GM18520 (cell line): ENCODE results near the gene NDUFS4.
"Not testable (repeated sequence)": the region's sequence is repeated elsewhere in the genome, so short reads cannot be mapped to it uniquely, and the experiment has no call there.

ENCODE experiments used
- ATAC-seq: cut with Tn5 transposase; IDR thresholded peaks from one replicate; pipeline ENCODE4 v1.9.1; 2021; ENCODE audit not compliant: unreplicated experiment

Gene NDUFS4

GRCh38 chr5:53575101-53575500, 14.7 kb downstream of the NDUFS4 start:
- ATAC-seq: no peak

- no peak for ATAC-seq
Observed at GRCh38 chr5:53575831-53576230, 15.4 kb downstream of the NDUFS4 start.

- no peak for ATAC-seq
Observed at GRCh38 chr5:53576674-53577073, 16.2 kb downstream of the NDUFS4 start.

GRCh38 chr5:53578854-53579253, 18.4 kb downstream of the NDUFS4 start:
- ATAC-seq: no peak

GRCh38 chr5:53580547-53580946, 20.1 kb downstream of the NDUFS4 start:
- ATAC-seq: no peak

- ATAC-seq: no peak
Observed at GRCh38 chr5:53582225-53582624, 21.8 kb downstream of the NDUFS4 start.

- ATAC-seq: no peak
Observed at GRCh38 chr5:53590759-53591158, 30.3 kb downstream of the NDUFS4 start.

GRCh38 chr5:53594419-53594818, 34.0 kb downstream of the NDUFS4 start:
- no peak for ATAC-seq

- no peak for ATAC-seq
Observed at GRCh38 chr5:53597894-53598293, 37.5 kb downstream of the NDUFS4 start.

GRCh38 chr5:53601570-53601969, 41.1 kb downstream of the NDUFS4 start:
- ATAC-seq: no peak

GRCh38 chr5:53603009-53603687, 42.7 kb downstream of the NDUFS4 start:
- ATAC-seq: no peak

GRCh38 chr5:53604309-53604708, 43.9 kb downstream of the NDUFS4 start:
- ATAC-seq: no peak

- no peak for ATAC-seq
Observed at GRCh38 chr5:53607886-53608285, 47.4 kb downstream of the NDUFS4 start.

- ATAC-seq: not testable (repeated sequence)
Observed at GRCh38 chr5:53608897-53609296, 48.5 kb downstream of the NDUFS4 start.

GRCh38 chr5:53613061-53613460, 52.6 kb downstream of the NDUFS4 start:
- no peak for ATAC-seq

GRCh38 chr5:53613536-53613935, 53.1 kb downstream of the NDUFS4 start:
- no peak for ATAC-seq

GRCh38 chr5:53614376-53614885, 54.0 kb downstream of the NDUFS4 start:
- no peak for ATAC-seq

GRCh38 chr5:53616939-53617549, 56.6 kb downstream of the NDUFS4 start:
- ATAC-seq: no peak

GRCh38 chr5:53631251-53631650, 70.8 kb downstream of the NDUFS4 start:
- no peak for ATAC-seq

- ATAC-seq: no peak
Observed at GRCh38 chr5:53642061-53642460, 81.6 kb downstream of the NDUFS4 start.

- ATAC-seq: no peak
Observed at GRCh38 chr5:53643445-53643844, 83.0 kb downstream of the NDUFS4 start.

GRCh38 chr5:53645078-53645477, 84.6 kb downstream of the NDUFS4 start:
- no peak for ATAC-seq

GRCh38 chr5:53649352-53649751, 88.9 kb downstream of the NDUFS4 start:
- no peak for ATAC-seq
